H1 (cell line): ENCODE measurements around the gene CCDC178. TPM values are rescaled to one million over a fixed set of nuclear protein-coding genes. Genes with fewer than 3 reads are reported as not detected.

Experiments used
- CTCF ChIA-PET: fragments of 300-600 bp; sonication (Branson Sonifier 250); formaldehyde crosslinking; loops from one replicate; lab custom pipeline; 2021; ENCODE audit not compliant: partially characterized antibody; lab: Charles Lee
- POLR2A ChIA-PET: fragments of 300-600 bp; sonication (Branson Sonifier 250); formaldehyde crosslinking; loops from one replicate; lab custom pipeline; 2021; ENCODE audit warnings: inconsistent platforms; ENCODE audit not compliant: partially characterized antibody; lab: Charles Lee
- DNase-seq, 2 experiments: peaks; one replicate each; pipeline versions ENCODE4 v3.0.0 to v3.0.0-alpha.2; 2010 to 2022; ENCODE audit warnings: low spot score in 2 of 2, low read depth in 1 of 2, mixed read lengths in 1 of 2
- FAIRE-seq: peaks from 2 replicates; lab custom pipeline; 2011; peaks lifted over from hg19 to GRCh38; lab: Jason Lieb, UNC
- H2AFZ ChIP-seq: 2 replicates; pipeline ENCODE4 v1.8.1; 2012; ENCODE audit warnings: low read length, inconsistent platforms
- H2AK5ac ChIP-seq: 2 replicates; pipeline ENCODE4 v1.6.1; 2013; ENCODE audit warnings: low read depth, low read length
- H2BK120ac ChIP-seq: replicated peaks from 2 replicates; pipeline ENCODE3; 2013; ENCODE audit warnings: low read depth, low read length, inconsistent platforms
- H2BK12ac ChIP-seq: 2 replicates; pipeline ENCODE4 v1.6.1; 2013; ENCODE audit warnings: low read depth, low read length
- H2BK15ac ChIP-seq: 2 replicates; pipeline ENCODE4 v1.6.1; 2013; ENCODE audit warnings: low read length
- H2BK20ac ChIP-seq: 2 replicates; pipeline ENCODE4 v1.6.1; 2013; ENCODE audit warnings: low read length
- H2BK5ac ChIP-seq: 2 replicates; pipeline ENCODE4 v1.6.1; 2013; ENCODE audit warnings: low read depth, low read length
- H3K14ac ChIP-seq: 2 replicates; pipeline ENCODE4 v1.6.1; 2013; ENCODE audit warnings: inconsistent platforms; ENCODE audit not compliant: insufficient read length
- H3K18ac ChIP-seq: 2 replicates; pipeline ENCODE4 v1.6.1; 2013; ENCODE audit warnings: low read length; ENCODE audit errors: extremely low read depth
- H3K23ac ChIP-seq: 2 replicates; pipeline ENCODE4 v1.6.1; 2013; ENCODE audit warnings: inconsistent platforms; ENCODE audit not compliant: insufficient read length
- H3K23me2 ChIP-seq: 2 replicates; pipeline ENCODE4 v1.6.1; 2013; ENCODE audit warnings: low read depth, low read length
- H3K27ac ChIP-seq: 2 replicates; pipeline ENCODE4 v1.6.1; 2011; ENCODE audit warnings: low read depth, low read length, inconsistent platforms
- H3K27me3 ChIP-seq, 4 experiments: replicated peaks in 1 of 4; 1 replicate in 1 of 4; 2 replicates in 3 of 4; pipeline versions ENCODE4 v1.6.1 to v1.8.1; 2011 to 2013; ENCODE audit warnings: low read length in 3 of 4, mild to moderate bottlenecking in 3 of 4, inconsistent platforms in 2 of 4, mixed read lengths in 2 of 4, moderate library complexity in 1 of 4; ENCODE audit not compliant: control insufficient read depth in 3 of 4, insufficient read depth in 3 of 4; ENCODE audit errors: extremely low read depth in 1 of 4
- H3K36me3 ChIP-seq, 4 experiments: 2 replicates each; pipeline versions ENCODE4 v1.6.1 to v1.8.1; 2011 to 2013; ENCODE audit warnings: mild to moderate bottlenecking in 4 of 4, low read length in 3 of 4, moderate library complexity in 2 of 4, control low read depth in 1 of 4, inconsistent platforms in 1 of 4; ENCODE audit not compliant: insufficient read depth in 4 of 4, control insufficient read depth in 2 of 4
- H3K4ac ChIP-seq: replicated peaks from 2 replicates; pipeline ENCODE3; 2013; ENCODE audit warnings: low read length, low read depth, mixed read lengths, inconsistent platforms; ENCODE audit not compliant: insufficient read length
- H3K4me1 ChIP-seq, 4 experiments: replicated peaks in 1 of 4; 1 replicate in 1 of 4; 2 replicates in 3 of 4; pipeline versions ENCODE4 v1.6.1 to v1.8.1; 2011 to 2013; ENCODE audit warnings: low read length in 3 of 4, inconsistent platforms in 2 of 4, mixed read lengths in 1 of 4; ENCODE audit not compliant: insufficient read depth in 4 of 4, control insufficient read depth in 3 of 4
- H3K4me2 ChIP-seq, 2 experiments: 2 replicates each; pipeline versions ENCODE4 v1.6.1 to v1.8.1; 2011 to 2013; ENCODE audit warnings: low read depth in 2 of 2, low read length in 2 of 2, control low read depth in 1 of 2, inconsistent platforms in 1 of 2, mild to moderate bottlenecking in 1 of 2; ENCODE audit not compliant: insufficient read depth in 1 of 2
- H3K4me3 ChIP-seq, 4 experiments: fragments of 200-600, 300-600 bp in 1 of 4; sonication (generic), shearing (Covaris generic), sonication (Bioruptor Twin) in 1 of 4; 2 replicates each; pipeline versions ENCODE4 v1.5.1 to v1.8.1; 2011 to 2016; ENCODE audit warnings: low read length in 4 of 4, low read depth in 3 of 4, control low read depth in 2 of 4, inconsistent platforms in 2 of 4, mild to moderate bottlenecking in 2 of 4, mixed read lengths in 1 of 4, moderate library complexity in 1 of 4; ENCODE audit not compliant: insufficient read depth in 2 of 4; ENCODE audit errors: extremely low read depth in 1 of 4
- H3K56ac ChIP-seq: replicated peaks from 2 replicates; pipeline ENCODE3; 2013; ENCODE audit warnings: low read depth, mild to moderate bottlenecking, mixed read lengths, low read length, inconsistent platforms; ENCODE audit not compliant: insufficient read length
- H3K79me1 ChIP-seq: 2 replicates; pipeline ENCODE4 v1.6.1; 2013; ENCODE audit warnings: low read depth, low read length, control low read depth
- H3K79me2 ChIP-seq, 2 experiments: 2 replicates each; pipeline versions ENCODE4 v1.6.1 to v1.8.1; 2012 to 2013; ENCODE audit warnings: low read length in 2 of 2, mild to moderate bottlenecking in 2 of 2, inconsistent platforms in 1 of 2; ENCODE audit not compliant: insufficient read depth in 2 of 2, control insufficient read depth in 1 of 2
- H3K9ac ChIP-seq, 4 experiments: replicated peaks in 1 of 4; 1 replicate in 1 of 4; 2 replicates in 3 of 4; pipeline versions ENCODE4 v1.6.1 to v1.8.1; 2011 to 2013; ENCODE audit warnings: low read depth in 3 of 4, low read length in 3 of 4, control low read depth in 2 of 4, mild to moderate bottlenecking in 2 of 4, moderate library complexity in 2 of 4, inconsistent platforms in 1 of 4; ENCODE audit errors: extremely low read depth in 1 of 4
- H3K9me3 ChIP-seq, 2 experiments: 2 replicates each; pipeline versions ENCODE4 v1.6.1 to v1.8.1; 2012 to 2013; ENCODE audit warnings: mild to moderate bottlenecking in 2 of 2, moderate library complexity in 2 of 2, control low read depth in 1 of 2, inconsistent platforms in 1 of 2, low read depth in 1 of 2, low read length in 1 of 2, mixed read lengths in 1 of 2; ENCODE audit not compliant: insufficient read depth in 2 of 2
- H4K20me1 ChIP-seq, 2 experiments: replicated peaks in 1 of 2; 2 replicates each; pipeline versions ENCODE3 to v1.8.1; 2011 to 2013; ENCODE audit warnings: inconsistent platforms in 2 of 2, low read length in 2 of 2, mild to moderate bottlenecking in 1 of 2; ENCODE audit not compliant: insufficient read depth in 2 of 2, control insufficient read depth in 1 of 2
- H4K5ac ChIP-seq: 2 replicates; pipeline ENCODE4 v1.6.1; 2013; ENCODE audit warnings: low read length, low read depth, mixed read lengths, inconsistent platforms; ENCODE audit not compliant: insufficient read length
- H4K8ac ChIP-seq: 2 replicates; pipeline ENCODE4 v1.8.0; 2013; ENCODE audit warnings: mild to moderate bottlenecking, moderate library complexity, low read length, inconsistent platforms; ENCODE audit not compliant: insufficient read depth; ENCODE audit errors: extremely low read depth
- H4K91ac ChIP-seq: replicated peaks from 2 replicates; pipeline ENCODE3; 2013; ENCODE audit warnings: low read length, mixed read lengths, inconsistent platforms; ENCODE audit not compliant: insufficient read length
- EP300 ChIP-seq, 2 experiments: IDR thresholded peaks; 1 replicate in 1 of 2; 2 replicates in 1 of 2; pipeline ENCODE4 v1.6.1; 2011 to 2012; ENCODE audit warnings: low read depth in 2 of 2, low read length in 2 of 2, mild to moderate bottlenecking in 2 of 2, borderline replicate concordance in 1 of 2, inconsistent platforms in 1 of 2, moderate library complexity in 1 of 2
- POLR2A ChIP-seq, 2 experiments: IDR thresholded peaks; 1 replicate in 1 of 2; 2 replicates in 1 of 2; pipeline ENCODE4 v1.6.1; 2011; ENCODE audit warnings: low read depth in 2 of 2, low read length in 2 of 2, mild to moderate bottlenecking in 2 of 2; ENCODE audit errors: control extremely low read depth in 1 of 2
- SP1 ChIP-seq: IDR thresholded peaks from 2 replicates; pipeline ENCODE4 v1.6.1; 2011; ENCODE audit warnings: low read depth, low read length
- SP2 ChIP-seq: IDR thresholded peaks from 2 replicates; pipeline ENCODE4 v1.6.1; 2012; ENCODE audit warnings: mild to moderate bottlenecking, low read length, inconsistent platforms
- TAF1 ChIP-seq: IDR thresholded peaks from 2 replicates; pipeline ENCODE4 v1.6.1; 2011; ENCODE audit warnings: mild to moderate bottlenecking, low read depth, low read length
- TAF7 ChIP-seq: optimal IDR thresholded peaks from 2 replicates; pipeline ENCODE3; 2011; ENCODE audit warnings: low read depth, mild to moderate bottlenecking, inconsistent platforms, low read length, moderate library complexity, borderline replicate concordance
- WGBS, 2 experiments: shearing (Covaris generic) in 1 of 2; methylation state at CpG; one replicate each; pipeline versions ENCODE4 v1.1.6 to v1.1.7; 2013 to 2015; ENCODE audit warnings: low lambda C conversion rate in 2 of 2, mixed read lengths in 2 of 2, inconsistent platforms in 1 of 2, low coverage in 1 of 2, missing lambda C conversion rate in 1 of 2; ENCODE audit not compliant: insufficient replicate concordance in 2 of 2, insufficient coverage in 1 of 2, insufficient read length in 1 of 2; ENCODE audit errors: extremely low coverage in 1 of 2, missing lambda C conversion rate in 1 of 2; 5-methylcytosine and 5-hydroxymethylcytosine counted together
- polyA plus RNA-seq, 7 experiments: library from polyadenylated mRNA; depleted of rRNA in 3 of 7; stranded (reverse) in 5 of 7; unstranded in 2 of 7; fragments of >200 nt in 5 of 7; fragments of 200-250 nt in 2 of 7; gene quantifications; 1 replicate in 5 of 7; 2 replicates in 1 of 7; 4 replicates in 1 of 7; pipeline versions ENCODE4 v1.2.1 to v1.2.3, GENCODE V29; 2011 to 2013; ENCODE audit warnings: missing spikeins in 2 of 7, mixed read lengths in 2 of 7
- total RNA-seq: library from RNA; stranded (reverse); fragmentation: NEBNext Ultra II Directional; extraction: Animal tissue kit (Norgen Biotek cat#: 25700); gene quantifications from 2 replicates; pipeline ENCODE4 v1.2.1, GENCODE V29; 2021
- TF ChIP-seq, protein P1 (sequence below): IDR thresholded peaks from 2 replicates; pipeline ENCODE4 v1.6.1; 2012; ENCODE audit warnings: low read length, inconsistent platforms
- TF ChIP-seq, protein P2 (sequence below), 3 experiments: IDR thresholded peaks; 1 replicate in 2 of 3; 2 replicates in 1 of 3; pipeline versions ENCODE4 v1.5.1 to v1.6.1; 2011; ENCODE audit warnings: low read length in 3 of 3, mild to moderate bottlenecking in 3 of 3, inconsistent platforms in 2 of 3, low read depth in 1 of 3, moderate library complexity in 1 of 3; ENCODE audit not compliant: insufficient read depth in 1 of 3; ENCODE audit errors: control extremely low read depth in 1 of 3

The CCDC178 gene
- total and polyA plus RNA-seq, 2 of the 8 experiments (the other 6 are each of a cell fraction or from before 2014, with no cell fraction given), result not detected

- Histone ChIP-seq H3K79me1 (no peaks in the 10 kb centered on the region), H2AK5ac (no peak overlapping the region), H3K4me2 (no peak overlapping the region), H3K36me3 (no peaks in the 10 kb centered on the region), H3K4me3 (no peak overlapping the region), H3K4ac (no peak overlapping the region), H2BK15ac (no peak overlapping the region), H3K23me2 (no peaks in the 10 kb centered on the region), H2BK12ac (no peak overlapping the region), H4K5ac (no peak overlapping the region), H3K27ac (no peak overlapping the region), H3K4me1 (no peaks in the 10 kb centered on the region), H3K56ac (no peak overlapping the region), H2BK120ac (no peak overlapping the region), H3K79me2 (no peaks in the 10 kb centered on the region), H3K27me3 (no peaks in the 10 kb centered on the region), H2BK5ac (no peak overlapping the region), H3K14ac (no peak overlapping the region), H2BK20ac (no peak overlapping the region), H3K9ac (no peak overlapping the region), H3K18ac (no peak overlapping the region), H4K8ac (no peak overlapping the region), H3K23ac (no peak overlapping the region), H2AFZ (peak overlapping the region; percentile 59; the same call in 1 of the 2 replicates), H4K91ac (no peak overlapping the region), H3K9me3 (no peaks in the 10 kb centered on the region), H4K20me1 (no peaks in the 10 kb centered on the region)
- 60 to 87% methylated on average over 1 to 2 of the region's 3 CpGs for WGBS, 2 experiments
- ChIA-PET CTCF (no interaction called here), POLR2A (no interaction called here)
- no peak for FAIRE-seq
- DNase-seq, result no peak
- no peak for TF ChIP-seq TAF1
- TF ChIP-seq EP300 (IDR thresholded peaks at IDR 0.05; ENCODE audit: borderline replicate concordance in 1 of 2, low read depth in 2 of 2, low read length in 2 of 2), result no peak
- no peak for TF ChIP-seq SP1
- TF ChIP-seq SP2, result no peak
- TF ChIP-seq, protein P1, sequence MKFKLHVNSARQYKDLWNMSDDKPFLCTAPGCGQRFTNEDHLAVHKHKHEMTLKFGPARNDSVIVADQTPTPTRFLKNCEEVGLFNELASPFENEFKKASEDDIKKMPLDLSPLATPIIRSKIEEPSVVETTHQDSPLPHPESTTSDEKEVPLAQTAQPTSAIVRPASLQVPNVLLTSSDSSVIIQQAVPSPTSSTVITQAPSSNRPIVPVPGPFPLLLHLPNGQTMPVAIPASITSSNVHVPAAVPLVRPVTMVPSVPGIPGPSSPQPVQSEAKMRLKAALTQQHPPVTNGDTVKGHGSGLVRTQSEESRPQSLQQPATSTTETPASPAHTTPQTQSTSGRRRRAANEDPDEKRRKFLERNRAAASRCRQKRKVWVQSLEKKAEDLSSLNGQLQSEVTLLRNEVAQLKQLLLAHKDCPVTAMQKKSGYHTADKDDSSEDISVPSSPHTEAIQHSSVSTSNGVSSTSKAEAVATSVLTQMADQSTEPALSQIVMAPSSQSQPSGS, result no peak
- TF ChIP-seq TAF7, result no peak
- TF ChIP-seq, protein P2, sequence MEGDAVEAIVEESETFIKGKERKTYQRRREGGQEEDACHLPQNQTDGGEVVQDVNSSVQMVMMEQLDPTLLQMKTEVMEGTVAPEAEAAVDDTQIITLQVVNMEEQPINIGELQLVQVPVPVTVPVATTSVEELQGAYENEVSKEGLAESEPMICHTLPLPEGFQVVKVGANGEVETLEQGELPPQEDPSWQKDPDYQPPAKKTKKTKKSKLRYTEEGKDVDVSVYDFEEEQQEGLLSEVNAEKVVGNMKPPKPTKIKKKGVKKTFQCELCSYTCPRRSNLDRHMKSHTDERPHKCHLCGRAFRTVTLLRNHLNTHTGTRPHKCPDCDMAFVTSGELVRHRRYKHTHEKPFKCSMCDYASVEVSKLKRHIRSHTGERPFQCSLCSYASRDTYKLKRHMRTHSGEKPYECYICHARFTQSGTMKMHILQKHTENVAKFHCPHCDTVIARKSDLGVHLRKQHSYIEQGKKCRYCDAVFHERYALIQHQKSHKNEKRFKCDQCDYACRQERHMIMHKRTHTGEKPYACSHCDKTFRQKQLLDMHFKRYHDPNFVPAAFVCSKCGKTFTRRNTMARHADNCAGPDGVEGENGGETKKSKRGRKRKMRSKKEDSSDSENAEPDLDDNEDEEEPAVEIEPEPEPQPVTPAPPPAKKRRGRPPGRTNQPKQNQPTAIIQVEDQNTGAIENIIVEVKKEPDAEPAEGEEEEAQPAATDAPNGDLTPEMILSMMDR (IDR thresholded peaks at IDR 0.05; ENCODE audit: control extremely low read depth in 1 of 3, insufficient read depth in 1 of 3, low read depth in 1 of 3, low read length in 3 of 3), result no peak
- TF ChIP-seq POLR2A (IDR thresholded peaks at IDR 0.05; ENCODE audit: control extremely low read depth in 1 of 2, low read depth in 2 of 2, low read length in 2 of 2), result no peak
Measured at GRCh38 chr18:33288082-33288716, 152.3 kb downstream of the CCDC178 start.
